Retinal pigment epithelial cell (primary cell): Measurements from ENCODE around the gene MAGI2.

Experiments used
- DNase-seq: peaks from one replicate; pipeline ENCODE4 v3.0.0-alpha.2; 2010; ENCODE audit warnings: low read depth
- H3K4me3 ChIP-seq: 2 replicates; pipeline ENCODE4 v1.5.1; 2011; ENCODE audit warnings: mild to moderate bottlenecking, low read length, control low read depth, moderate library complexity
- TF ChIP-seq, protein P1 (sequence below): conservative IDR thresholded peaks from 2 replicates; pipeline ENCODE4 v1.5.1; 2011; ENCODE audit warnings: low read depth, low read length, control low read depth, inconsistent platforms

The MAGI2 gene

DNA sequence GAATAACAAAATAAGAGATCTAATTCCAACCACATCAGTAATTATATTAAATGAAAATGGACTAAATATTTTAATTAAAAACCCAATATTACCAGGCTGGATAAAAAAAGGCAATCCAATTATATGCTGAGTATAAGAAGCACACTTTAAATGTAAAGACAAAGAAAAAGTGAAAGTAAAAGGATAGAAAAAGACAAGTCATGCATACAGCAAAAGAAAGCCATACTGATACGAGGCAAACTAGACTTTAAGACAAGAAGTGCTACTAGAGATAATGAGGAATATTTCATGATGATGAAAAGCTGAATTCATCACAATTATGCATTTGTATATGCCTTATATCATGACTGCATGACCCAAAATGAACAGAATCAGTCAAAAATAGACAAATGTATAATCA lies 1026.3 kb downstream of the MAGI2 start:
- DNase-seq: no peak
- TF ChIP-seq, protein P1, sequence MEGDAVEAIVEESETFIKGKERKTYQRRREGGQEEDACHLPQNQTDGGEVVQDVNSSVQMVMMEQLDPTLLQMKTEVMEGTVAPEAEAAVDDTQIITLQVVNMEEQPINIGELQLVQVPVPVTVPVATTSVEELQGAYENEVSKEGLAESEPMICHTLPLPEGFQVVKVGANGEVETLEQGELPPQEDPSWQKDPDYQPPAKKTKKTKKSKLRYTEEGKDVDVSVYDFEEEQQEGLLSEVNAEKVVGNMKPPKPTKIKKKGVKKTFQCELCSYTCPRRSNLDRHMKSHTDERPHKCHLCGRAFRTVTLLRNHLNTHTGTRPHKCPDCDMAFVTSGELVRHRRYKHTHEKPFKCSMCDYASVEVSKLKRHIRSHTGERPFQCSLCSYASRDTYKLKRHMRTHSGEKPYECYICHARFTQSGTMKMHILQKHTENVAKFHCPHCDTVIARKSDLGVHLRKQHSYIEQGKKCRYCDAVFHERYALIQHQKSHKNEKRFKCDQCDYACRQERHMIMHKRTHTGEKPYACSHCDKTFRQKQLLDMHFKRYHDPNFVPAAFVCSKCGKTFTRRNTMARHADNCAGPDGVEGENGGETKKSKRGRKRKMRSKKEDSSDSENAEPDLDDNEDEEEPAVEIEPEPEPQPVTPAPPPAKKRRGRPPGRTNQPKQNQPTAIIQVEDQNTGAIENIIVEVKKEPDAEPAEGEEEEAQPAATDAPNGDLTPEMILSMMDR: no peak
- H3K4me3 ChIP-seq: no peak overlapping the region

DNA sequence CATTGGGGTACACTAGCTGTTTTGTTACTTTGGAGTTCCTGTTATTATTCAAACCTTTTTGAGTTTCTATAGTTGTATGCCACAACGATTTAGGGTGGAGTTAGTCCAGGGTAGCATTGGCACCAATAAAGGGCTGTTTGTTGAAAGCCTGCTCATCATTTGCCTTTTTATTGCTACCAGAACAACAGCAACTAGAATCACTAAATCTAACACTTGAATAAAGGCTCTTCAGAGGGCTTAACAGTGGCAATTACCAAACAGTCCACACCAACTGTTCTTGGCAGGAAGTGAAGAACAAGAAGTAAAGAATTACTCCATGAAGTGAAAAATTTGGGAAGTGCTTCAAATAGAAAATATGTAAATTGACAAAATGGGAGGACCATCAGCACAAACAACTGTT lies 1033.5 kb downstream of the MAGI2 start:
- DNase-seq: no peak
- H3K4me3 ChIP-seq: no peak overlapping the region
- TF ChIP-seq, protein P1: no peak

DNA sequence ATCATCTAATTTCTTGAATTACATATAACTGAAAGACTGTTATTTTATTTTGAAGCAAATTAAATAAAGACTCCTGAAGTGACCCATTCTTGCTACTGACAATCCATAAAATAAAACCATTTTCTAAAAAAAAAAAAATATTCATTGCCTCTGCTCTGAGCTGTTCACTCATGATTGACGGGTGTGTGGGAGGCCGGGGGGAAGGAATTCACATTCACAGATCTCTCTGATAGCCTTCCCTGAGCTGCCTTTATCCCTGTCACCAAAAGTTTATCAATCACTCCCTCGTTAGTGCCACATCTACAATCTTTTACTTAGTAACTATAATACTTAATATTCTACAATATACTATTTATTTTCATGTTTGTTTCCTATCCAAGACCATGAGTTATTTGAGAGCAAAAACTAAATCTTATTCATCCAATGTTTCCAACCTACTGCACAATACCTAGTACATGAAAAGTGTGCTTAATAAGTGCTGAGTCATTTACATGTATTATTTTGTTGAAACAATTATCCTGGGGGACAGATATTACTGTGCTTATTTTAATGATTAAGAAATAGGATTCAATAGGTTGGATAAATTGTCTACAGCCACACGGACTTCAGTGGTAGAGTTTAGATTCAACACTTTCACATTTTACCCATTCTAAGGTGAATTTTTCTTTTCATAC lies 1036.2 kb downstream of the MAGI2 start:
- no peak overlapping the region for H3K4me3 ChIP-seq
- TF ChIP-seq, protein P1: no peak
- no peak for DNase-seq

DNA sequence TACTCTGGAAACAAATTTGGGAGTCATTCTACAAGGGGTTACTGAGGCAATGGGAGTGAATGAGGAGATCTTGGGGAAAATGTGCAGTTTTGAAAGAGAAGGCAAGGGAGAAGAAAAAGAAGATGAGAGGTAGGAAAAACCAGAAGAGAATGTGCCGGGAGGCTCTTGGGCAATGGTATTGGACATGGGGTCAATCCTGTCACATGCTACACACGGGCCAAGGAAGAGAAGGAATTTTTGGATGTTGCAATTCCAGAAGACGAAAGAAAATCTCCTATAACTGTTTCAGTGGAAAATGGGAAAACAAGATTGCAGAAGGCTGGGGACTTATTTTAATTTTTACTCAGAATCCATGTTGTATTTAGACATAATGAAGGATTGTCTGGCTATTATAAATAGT lies 1039.9 kb downstream of the MAGI2 start:
- DNase-seq: no peak
- TF ChIP-seq, protein P1: no peak
- no peak overlapping the region for H3K4me3 ChIP-seq

DNA sequence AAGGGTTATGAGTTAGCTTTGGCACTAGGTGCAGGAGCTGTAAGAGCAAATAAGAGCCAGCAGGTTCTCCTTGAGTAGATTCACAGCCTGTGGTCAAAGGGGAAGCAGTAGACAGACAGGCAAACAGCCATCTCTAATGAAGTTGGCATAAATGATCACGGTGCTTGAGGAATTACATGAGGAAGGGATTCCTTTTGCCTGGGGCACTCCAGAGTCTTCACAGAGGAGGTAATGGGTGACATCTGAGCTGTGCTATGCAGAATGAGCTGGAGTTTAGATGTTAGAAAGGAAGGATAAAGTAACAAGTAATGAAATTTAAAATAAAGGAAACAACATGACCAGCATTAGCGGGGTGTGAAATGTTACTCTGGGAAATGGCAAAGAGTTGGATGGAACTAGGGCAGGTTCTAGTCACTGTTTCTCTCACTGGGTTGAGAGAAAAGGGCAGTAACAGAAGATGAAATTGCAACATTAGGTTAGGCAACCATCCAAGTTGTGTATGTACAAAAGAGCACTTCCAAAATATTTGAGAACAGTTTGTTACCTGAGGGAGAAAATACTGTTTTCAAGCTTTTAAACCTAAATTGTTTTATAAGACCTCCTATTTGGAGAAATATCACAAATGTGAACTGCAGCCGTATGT lies 1041.1 kb downstream of the MAGI2 start:
- DNase-seq: no peak
- TF ChIP-seq, protein P1: no peak
- no peak overlapping the region for H3K4me3 ChIP-seq

DNA sequence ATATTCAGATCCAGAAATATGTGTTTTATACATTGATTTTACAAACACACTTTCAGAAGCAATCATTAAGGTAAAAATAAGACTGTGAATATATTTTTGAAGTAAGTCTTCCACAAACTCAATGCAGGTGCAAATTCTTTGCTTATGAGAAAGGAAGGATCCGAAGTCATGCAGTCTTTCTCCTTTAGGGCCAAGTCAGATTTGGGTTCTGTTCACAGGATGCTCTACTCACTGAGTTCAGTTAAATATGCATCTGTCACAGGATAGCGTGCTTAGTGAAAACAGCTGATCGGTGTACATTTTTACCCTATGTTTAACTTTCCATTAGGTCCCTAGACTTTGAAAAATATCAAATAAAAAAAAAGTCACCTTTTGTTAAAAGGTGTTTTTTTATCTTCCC lies 1046.4 kb downstream of the MAGI2 start:
- DNase-seq: no peak
- TF ChIP-seq, protein P1: no peak
- H3K4me3 ChIP-seq: no peak overlapping the region

DNA sequence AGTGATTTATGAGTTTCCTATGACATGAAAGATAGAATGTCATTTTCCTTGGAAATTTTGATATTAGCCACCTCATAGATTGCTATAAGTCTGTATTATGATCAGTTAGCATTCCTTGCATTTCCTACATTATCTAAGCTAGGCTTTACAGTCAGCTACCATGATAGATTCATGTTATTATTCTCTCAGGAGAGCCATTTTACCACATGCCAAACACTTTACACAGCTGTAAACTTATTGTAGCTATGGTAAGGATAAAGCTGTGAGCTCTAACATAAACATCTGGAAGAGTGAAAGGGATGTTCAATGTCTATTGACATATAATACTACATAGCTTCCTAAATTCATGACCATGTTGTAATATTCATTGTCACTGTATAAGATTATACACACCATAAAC lies 1046.9 kb downstream of the MAGI2 start:
- no peak overlapping the region for H3K4me3 ChIP-seq
- TF ChIP-seq, protein P1: no peak
- DNase-seq: no peak
